ENCODE results near the gene NGB. TPM values are rescaled to one million over a fixed set of nuclear protein-coding genes. Genes with fewer than 3 reads are reported as not detected.

NGB gene
- total RNA-seq, 1 experiment from 2014 or later, result not detected

DNA sequence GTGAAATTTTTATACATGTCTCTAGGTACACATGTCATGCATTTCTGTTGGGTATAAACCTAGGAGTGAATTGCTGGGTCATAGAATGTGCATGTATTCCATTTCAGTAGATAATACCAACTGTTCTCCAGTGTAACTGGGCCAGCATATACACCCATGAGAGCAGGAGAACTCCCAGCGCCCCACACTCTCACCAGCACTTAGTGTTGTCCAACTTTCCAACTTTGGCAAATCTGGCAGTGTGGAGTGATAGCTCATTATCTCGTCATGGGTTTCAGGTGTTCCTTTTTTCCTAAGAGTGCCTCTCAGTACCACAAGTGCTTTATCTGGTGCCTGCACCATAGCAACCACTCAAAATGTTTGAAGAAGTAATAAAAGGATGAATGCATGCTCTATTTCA lies 40.1 kb downstream of the NGB start:
- CTCF ChIA-PET, result interaction anchor here (1.2 kb wide), 1 partner anchor 10 kb away, joined by 10 read pairs; no protein-coding TSS in a partner anchor
- intact Hi-C loops (cut with micrococcal nuclease; ENCODE audit: unreplicated experiment), result no loop called here
- Mint-ChIP-seq H3K4me3 (ENCODE audit: low read depth, unreplicated experiment) (no peak overlapping the region), H3K36me3 (ENCODE audit: insufficient read depth, unreplicated experiment) (no peaks in the 10 kb centered on the region), H3K27me3 (ENCODE audit: unreplicated experiment) (peaks cover 82% of the 10 kb centered on the region), H3K4me1 (ENCODE audit: low read depth, unreplicated experiment) (no peaks in the 10 kb centered on the region), H3K9me3 (ENCODE audit: low read depth, unreplicated experiment) (no peaks in the 10 kb centered on the region), H3K27ac (ENCODE audit: unreplicated experiment) (no peak overlapping the region)
- TF ChIP-seq, protein P1, sequence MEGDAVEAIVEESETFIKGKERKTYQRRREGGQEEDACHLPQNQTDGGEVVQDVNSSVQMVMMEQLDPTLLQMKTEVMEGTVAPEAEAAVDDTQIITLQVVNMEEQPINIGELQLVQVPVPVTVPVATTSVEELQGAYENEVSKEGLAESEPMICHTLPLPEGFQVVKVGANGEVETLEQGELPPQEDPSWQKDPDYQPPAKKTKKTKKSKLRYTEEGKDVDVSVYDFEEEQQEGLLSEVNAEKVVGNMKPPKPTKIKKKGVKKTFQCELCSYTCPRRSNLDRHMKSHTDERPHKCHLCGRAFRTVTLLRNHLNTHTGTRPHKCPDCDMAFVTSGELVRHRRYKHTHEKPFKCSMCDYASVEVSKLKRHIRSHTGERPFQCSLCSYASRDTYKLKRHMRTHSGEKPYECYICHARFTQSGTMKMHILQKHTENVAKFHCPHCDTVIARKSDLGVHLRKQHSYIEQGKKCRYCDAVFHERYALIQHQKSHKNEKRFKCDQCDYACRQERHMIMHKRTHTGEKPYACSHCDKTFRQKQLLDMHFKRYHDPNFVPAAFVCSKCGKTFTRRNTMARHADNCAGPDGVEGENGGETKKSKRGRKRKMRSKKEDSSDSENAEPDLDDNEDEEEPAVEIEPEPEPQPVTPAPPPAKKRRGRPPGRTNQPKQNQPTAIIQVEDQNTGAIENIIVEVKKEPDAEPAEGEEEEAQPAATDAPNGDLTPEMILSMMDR (IDR thresholded peaks at IDR 0.05; ENCODE audit: unreplicated experiment), result no peak
- no TSS peak for BruUV-seq (replicated peaks)
- DNase-seq, result no peak

DNA sequence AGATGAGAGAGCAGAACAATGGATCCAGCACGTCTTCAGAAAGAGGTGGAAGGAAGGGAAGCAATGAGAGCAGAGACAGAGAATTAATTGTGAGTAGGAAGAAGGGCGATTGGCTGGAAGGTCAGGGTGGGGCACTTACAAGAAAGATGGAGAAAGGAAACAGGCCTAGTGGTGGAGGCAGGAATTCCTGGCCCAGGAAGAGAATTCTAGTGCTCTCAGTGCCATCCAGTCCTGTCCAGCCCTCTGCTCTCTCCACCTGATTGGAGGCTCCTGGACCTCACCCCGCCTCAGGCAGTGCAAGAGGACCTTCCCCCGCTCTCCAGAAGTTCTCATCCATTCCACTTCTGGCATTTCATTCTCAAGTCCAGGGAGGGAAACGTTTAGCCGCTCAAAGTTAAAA lies 43.0 kb downstream of the NGB start:
- CTCF ChIA-PET, result interaction anchor here (0.7 kb wide), 1 partner anchor 15 kb away, joined by 3 read pairs; no protein-coding TSS in a partner anchor
- Mint-ChIP-seq H3K27me3 (ENCODE audit: unreplicated experiment) (peaks cover 82% of the 10 kb centered on the region), H3K4me3 (ENCODE audit: low read depth, unreplicated experiment) (no peak overlapping the region), H3K4me1 (ENCODE audit: low read depth, unreplicated experiment) (no peaks in the 10 kb centered on the region), H3K36me3 (ENCODE audit: insufficient read depth, unreplicated experiment) (no peaks in the 10 kb centered on the region), H3K27ac (ENCODE audit: unreplicated experiment) (no peak overlapping the region), H3K9me3 (ENCODE audit: low read depth, unreplicated experiment) (no peaks in the 10 kb centered on the region)
- BruUV-seq (replicated peaks), result no TSS peak
- TF ChIP-seq, protein P1 (IDR thresholded peaks at IDR 0.05; ENCODE audit: unreplicated experiment), result no peak
- DNase-seq, result no peak
- intact Hi-C loops (cut with micrococcal nuclease; ENCODE audit: unreplicated experiment), result no loop called here

DNA sequence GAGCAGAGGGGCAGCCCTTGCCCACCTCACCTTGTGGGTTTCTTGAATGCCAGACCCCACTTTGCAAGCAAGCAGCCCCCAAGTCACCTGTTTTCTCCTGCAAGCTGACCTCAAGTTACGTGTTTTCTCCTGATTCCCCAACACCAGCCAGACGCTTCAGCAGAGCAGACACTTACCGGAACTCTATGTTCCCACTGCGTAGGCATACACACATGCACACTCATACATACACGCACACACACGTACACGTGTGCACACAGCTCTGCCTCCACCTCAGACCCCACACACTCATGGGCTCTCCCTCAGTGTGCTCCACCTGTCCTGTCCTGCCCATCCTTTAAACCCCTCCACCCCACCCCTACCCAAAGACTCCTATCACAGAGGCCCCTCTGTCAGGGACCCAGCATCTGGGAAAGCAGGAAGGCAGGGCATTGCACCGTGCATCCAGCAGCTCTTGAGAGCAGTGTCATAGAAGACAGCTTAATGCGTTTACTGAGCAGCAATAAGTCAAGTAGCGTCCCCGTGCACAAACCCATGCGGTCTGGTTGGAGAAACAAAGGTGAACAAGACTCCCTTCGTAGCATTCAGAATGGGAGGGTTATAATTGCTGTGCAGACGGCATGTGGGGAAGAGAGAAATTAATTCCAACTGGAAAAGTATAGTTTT lies 45.0 kb downstream of the NGB start:
- no peak for DNase-seq
- no peaks in the 10 kb centered on the region for H3K9me3 Mint-ChIP-seq (ENCODE audit: low read depth, unreplicated experiment)
- intact Hi-C loops (cut with micrococcal nuclease; ENCODE audit: unreplicated experiment), result no loop called here
- H3K27ac Mint-ChIP-seq (ENCODE audit: unreplicated experiment), result no peak overlapping the region
- H3K27me3 Mint-ChIP-seq (ENCODE audit: unreplicated experiment), result peaks cover 82% of the 10 kb centered on the region
- H3K4me3 Mint-ChIP-seq (ENCODE audit: low read depth, unreplicated experiment), result no peak overlapping the region
- BruUV-seq (replicated peaks), result no TSS peak
- CTCF ChIA-PET, result interaction anchor here (1.2 kb wide), 1 partner anchor 16 kb away, joined by 3 read pairs; no protein-coding TSS in a partner anchor
- no peaks in the 10 kb centered on the region for H3K36me3 Mint-ChIP-seq (ENCODE audit: insufficient read depth, unreplicated experiment)
- TF ChIP-seq, protein P1 (IDR thresholded peaks at IDR 0.05; ENCODE audit: unreplicated experiment), result no peak
- no peaks in the 10 kb centered on the region for H3K4me1 Mint-ChIP-seq (ENCODE audit: low read depth, unreplicated experiment)

DNA sequence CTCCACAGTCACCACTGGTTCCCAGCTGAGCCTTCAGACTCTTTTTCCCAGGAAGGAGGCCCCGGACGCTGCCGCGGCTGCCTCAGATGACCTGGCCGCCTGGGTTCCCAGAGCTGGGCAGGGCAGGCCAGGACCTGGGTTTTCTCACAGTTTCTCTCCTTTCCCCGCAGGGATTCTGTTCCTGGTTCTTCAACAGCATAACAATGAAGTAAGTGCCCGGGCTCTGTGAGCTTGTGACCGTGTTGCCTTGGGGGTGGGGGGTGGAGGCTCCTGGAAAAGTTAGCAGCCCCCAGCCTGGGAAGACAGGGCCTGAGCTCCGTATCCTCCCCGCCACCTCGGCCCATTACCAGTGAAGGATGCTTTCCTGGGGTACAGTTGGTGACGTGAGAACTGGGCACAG lies 45.8 kb downstream of the NGB start:
- Mint-ChIP-seq H3K4me1 (ENCODE audit: low read depth, unreplicated experiment) (no peaks in the 10 kb centered on the region), H3K27ac (ENCODE audit: unreplicated experiment) (no peak overlapping the region), H3K9me3 (ENCODE audit: low read depth, unreplicated experiment) (no peaks in the 10 kb centered on the region), H3K36me3 (ENCODE audit: insufficient read depth, unreplicated experiment) (no peaks in the 10 kb centered on the region), H3K27me3 (ENCODE audit: unreplicated experiment) (peaks cover 74% of the 10 kb centered on the region), H3K4me3 (ENCODE audit: low read depth, unreplicated experiment) (no peak overlapping the region)
- no TSS peak for BruUV-seq (replicated peaks)
- DNase-seq, result no peak
- intact Hi-C loops (cut with micrococcal nuclease; ENCODE audit: unreplicated experiment), result no loop called here
- CTCF ChIA-PET, result no interaction called here
- TF ChIP-seq, protein P1 (IDR thresholded peaks at IDR 0.05; ENCODE audit: unreplicated experiment), result no peak

All from Calu3 (cell line).